KMS-11 (cell line): ENCODE results near the gene LRRC8B.

Experiments
- H2AFZ ChIP-seq: fragments of 200-600 bp; sonication (generic); 2 replicates; pipeline ENCODE4 v1.6.1; 2016; ENCODE audit warnings: antibody characterized with exemption, mixed run types, low read depth
- H3K27ac ChIP-seq: fragments of 200-600 bp; sonication (generic); 2 replicates; pipeline ENCODE4 v1.6.1; 2016; ENCODE audit warnings: mild to moderate bottlenecking, mixed run types
- H3K27me3 ChIP-seq: fragments of 200-600 bp; sonication (generic); 2 replicates; pipeline ENCODE4 v1.6.1; 2017; ENCODE audit warnings: mild to moderate bottlenecking, low read depth, mixed run types, moderate library complexity; ENCODE audit not compliant: insufficient read depth
- H3K36me3 ChIP-seq: fragments of 200-600 bp; sonication (generic); 2 replicates; pipeline ENCODE4 v1.6.1; 2017; ENCODE audit warnings: mild to moderate bottlenecking, mixed run types; ENCODE audit not compliant: insufficient read depth
- H3K4me1 ChIP-seq: fragments of 200-600 bp; sonication (generic); 2 replicates; pipeline ENCODE4 v1.6.1; 2016; ENCODE audit warnings: mild to moderate bottlenecking, low read depth, mixed run types; ENCODE audit not compliant: poor library complexity, severe bottlenecking
- H3K4me2 ChIP-seq: fragments of 200-600 bp; sonication (generic); 2 replicates; pipeline ENCODE4 v1.7.0; 2016; ENCODE audit warnings: mild to moderate bottlenecking, mixed run types
- H3K4me3 ChIP-seq: fragments of 200-600 bp; sonication (generic); IDR thresholded peaks from 2 replicates; pipeline ENCODE4 v1.6.1; 2017; ENCODE audit warnings: low read depth, low read length, mixed read lengths; ENCODE audit not compliant: insufficient read depth
- H3K79me2 ChIP-seq: fragments of 200-600 bp; sonication (generic); 2 replicates; pipeline ENCODE4 v1.6.1; 2016; ENCODE audit warnings: low read depth, mixed run types; ENCODE audit not compliant: insufficient read depth
- H3K9ac ChIP-seq: fragments of 200-600 bp; sonication (generic); 2 replicates; pipeline ENCODE4 v1.6.1; 2016; ENCODE audit warnings: mild to moderate bottlenecking, mixed run types
- H4K20me1 ChIP-seq: fragments of 200-600 bp; sonication (generic); 2 replicates; pipeline ENCODE4 v1.6.1; 2016; ENCODE audit warnings: mild to moderate bottlenecking, mixed run types; ENCODE audit not compliant: insufficient read depth
- TF ChIP-seq, protein P1 (sequence below): fragments of 200-600 bp; sonication (generic); conservative IDR thresholded peaks from 2 replicates; pipeline ENCODE4 v1.6.1; 2017; ENCODE audit warnings: low read depth, mild to moderate bottlenecking, antibody characterized with exemption, low read length, moderate library complexity, mixed read lengths

LRRC8B gene

DNA sequence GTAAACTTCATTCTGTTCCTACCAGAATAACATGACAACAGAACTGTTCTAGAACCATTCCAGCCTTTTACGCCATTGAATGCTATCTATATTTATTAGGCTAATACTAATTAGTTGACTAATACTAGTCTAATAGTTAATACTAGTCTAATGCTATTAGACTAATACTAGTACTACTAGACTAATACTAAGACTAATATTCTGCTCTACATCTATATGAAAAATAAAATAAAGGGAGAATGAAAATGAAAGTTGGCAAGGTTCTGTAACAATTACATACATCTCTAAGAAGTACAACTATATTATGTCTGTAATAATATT, 40.9 kb upstream of the LRRC8B start:
- H3K4me2 ChIP-seq: no peak overlapping the region
- H3K27ac ChIP-seq: no peak overlapping the region
- no peak overlapping the region for H2AFZ ChIP-seq
- no peaks in the 10 kb centered on the region for H3K27me3 ChIP-seq
- no peak overlapping the region for H3K4me3 ChIP-seq
- TF ChIP-seq, protein P1, sequence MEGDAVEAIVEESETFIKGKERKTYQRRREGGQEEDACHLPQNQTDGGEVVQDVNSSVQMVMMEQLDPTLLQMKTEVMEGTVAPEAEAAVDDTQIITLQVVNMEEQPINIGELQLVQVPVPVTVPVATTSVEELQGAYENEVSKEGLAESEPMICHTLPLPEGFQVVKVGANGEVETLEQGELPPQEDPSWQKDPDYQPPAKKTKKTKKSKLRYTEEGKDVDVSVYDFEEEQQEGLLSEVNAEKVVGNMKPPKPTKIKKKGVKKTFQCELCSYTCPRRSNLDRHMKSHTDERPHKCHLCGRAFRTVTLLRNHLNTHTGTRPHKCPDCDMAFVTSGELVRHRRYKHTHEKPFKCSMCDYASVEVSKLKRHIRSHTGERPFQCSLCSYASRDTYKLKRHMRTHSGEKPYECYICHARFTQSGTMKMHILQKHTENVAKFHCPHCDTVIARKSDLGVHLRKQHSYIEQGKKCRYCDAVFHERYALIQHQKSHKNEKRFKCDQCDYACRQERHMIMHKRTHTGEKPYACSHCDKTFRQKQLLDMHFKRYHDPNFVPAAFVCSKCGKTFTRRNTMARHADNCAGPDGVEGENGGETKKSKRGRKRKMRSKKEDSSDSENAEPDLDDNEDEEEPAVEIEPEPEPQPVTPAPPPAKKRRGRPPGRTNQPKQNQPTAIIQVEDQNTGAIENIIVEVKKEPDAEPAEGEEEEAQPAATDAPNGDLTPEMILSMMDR: no peak
- H4K20me1 ChIP-seq: no peaks in the 10 kb centered on the region
- H3K4me1 ChIP-seq: peaks cover 56% of the 10 kb centered on the region
- no peaks in the 10 kb centered on the region for H3K36me3 ChIP-seq
- no peaks in the 10 kb centered on the region for H3K79me2 ChIP-seq
- H3K9ac ChIP-seq: no peak overlapping the region

GRCh38 chr1:89484092-89485038, 40.3 kb upstream of the LRRC8B start:
- H3K36me3 ChIP-seq: no peaks in the 10 kb centered on the region
- peaks cover 62% of the 10 kb centered on the region for H3K4me1 ChIP-seq
- H3K9ac ChIP-seq: no peak overlapping the region
- H3K27ac ChIP-seq: no peak overlapping the region
- H2AFZ ChIP-seq: no peak overlapping the region
- H3K4me3 ChIP-seq: no peak overlapping the region
- H4K20me1 ChIP-seq: no peaks in the 10 kb centered on the region
- TF ChIP-seq, protein P1: no peak
- H3K27me3 ChIP-seq: no peaks in the 10 kb centered on the region
- H3K4me2 ChIP-seq: peak overlapping the region; percentile 17; the same call in 1 of the 2 replicates
- H3K79me2 ChIP-seq: no peaks in the 10 kb centered on the region

DNA sequence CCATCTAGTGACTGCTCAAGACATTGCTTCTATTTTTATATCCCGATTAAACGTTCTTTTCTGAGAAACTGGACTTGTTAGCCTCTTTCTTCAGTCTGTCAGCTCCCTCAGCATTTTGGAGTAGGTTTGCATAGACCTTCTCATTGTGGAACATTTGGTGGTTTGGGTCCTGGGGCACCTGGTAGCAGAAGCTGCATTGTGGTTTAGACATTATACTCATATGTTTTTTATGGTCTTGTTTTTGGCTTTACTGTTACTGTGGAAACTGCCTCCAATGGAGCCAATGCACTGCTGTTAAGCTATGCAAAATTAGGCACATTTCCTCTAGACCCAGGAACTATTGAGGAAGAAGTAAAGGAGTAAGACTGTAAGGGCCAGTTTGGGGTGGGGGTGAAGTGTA, 36.7 kb upstream of the LRRC8B start:
- peaks cover 70% of the 10 kb centered on the region for H3K4me1 ChIP-seq
- peak overlapping the region; percentile 23; the same call in 1 of the 2 replicates for H2AFZ ChIP-seq
- peak overlapping the region; percentile 43; the same call in 1 of the 2 replicates for H3K9ac ChIP-seq
- TF ChIP-seq, protein P1: no peak
- H3K27ac ChIP-seq: peak overlapping the region; percentile 89
- H3K79me2 ChIP-seq: no peaks in the 10 kb centered on the region
- H3K27me3 ChIP-seq: no peaks in the 10 kb centered on the region
- no peaks in the 10 kb centered on the region for H4K20me1 ChIP-seq
- no peaks in the 10 kb centered on the region for H3K36me3 ChIP-seq
- no peak overlapping the region for H3K4me3 ChIP-seq
- peak overlapping the region; percentile 76 for H3K4me2 ChIP-seq

DNA sequence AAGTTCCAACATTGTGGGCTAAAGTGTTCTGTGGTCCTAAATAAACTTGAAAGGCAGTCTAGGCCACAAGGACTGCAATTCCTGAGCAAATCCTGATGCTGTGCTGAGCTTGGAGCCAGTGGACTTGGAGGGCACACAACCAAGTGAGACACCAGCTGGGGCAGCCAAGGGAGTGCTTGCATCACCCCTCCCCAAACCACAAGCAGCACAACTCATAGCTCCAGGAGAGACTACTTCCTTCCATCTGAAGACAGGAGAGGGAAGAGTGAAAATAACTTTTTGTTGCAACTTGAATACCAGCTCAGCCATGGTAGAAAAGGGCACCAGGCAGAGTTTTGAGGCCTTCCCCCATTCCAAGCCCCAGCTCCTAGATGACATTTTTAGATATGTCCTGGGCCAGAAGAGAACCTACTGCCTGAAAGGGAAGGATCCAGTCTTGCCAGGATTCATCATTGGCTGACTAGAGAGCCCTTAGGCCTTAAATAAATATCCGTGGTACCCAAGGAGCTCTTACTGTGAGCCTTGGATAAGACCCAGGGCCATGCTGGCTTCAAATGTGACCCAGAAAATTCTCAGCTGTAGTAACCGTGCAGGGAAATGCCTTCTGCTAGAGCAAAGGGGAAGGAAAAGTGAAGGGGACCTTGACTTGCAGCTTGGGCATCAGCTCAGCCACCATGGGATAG, 35.4 kb upstream of the LRRC8B start:
- Histone ChIP-seq H3K4me2 (peak overlapping the region; percentile 76), H3K4me1 (peaks cover 60% of the 10 kb centered on the region), H3K4me3 (no peak overlapping the region), H3K27ac (peak overlapping the region; percentile 89), H4K20me1 (no peaks in the 10 kb centered on the region), H2AFZ (peak overlapping the region; percentile 22; the same call in 1 of the 2 replicates), H3K9ac (peak overlapping the region; percentile 43; the same call in 1 of the 2 replicates), H3K36me3 (no peaks in the 10 kb centered on the region), H3K27me3 (no peaks in the 10 kb centered on the region), H3K79me2 (no peaks in the 10 kb centered on the region)
- TF ChIP-seq, protein P1: no peak
